ENCODE results near the gene CLDN34.

DNA sequence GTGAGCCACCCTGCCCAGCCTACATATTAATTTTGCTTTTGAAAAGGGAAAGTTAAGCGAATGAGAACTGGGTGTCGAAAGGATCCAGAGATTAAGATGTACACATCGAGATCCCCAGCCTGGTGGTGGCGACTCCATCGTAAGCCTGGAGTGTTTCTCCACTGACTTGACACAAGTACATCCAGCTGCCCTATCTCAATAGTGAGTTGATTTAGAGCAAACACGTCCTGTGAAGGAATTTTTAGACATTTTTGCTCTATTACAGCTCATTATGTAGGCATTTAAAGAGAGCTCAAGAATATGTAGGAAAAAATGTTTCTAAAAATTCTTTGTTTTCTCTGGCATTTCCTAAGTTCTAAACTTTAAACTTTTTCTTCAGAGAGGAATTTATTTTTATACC is 11.7 kb upstream of the CLDN34 start:
- TF ChIP-seq EZH2 (IDR thresholded peaks at IDR 0.05; ENCODE audit: insufficient read depth, poor library complexity, severe bottlenecking) (no peak), EZH2phosphoT487 (IDR thresholded peaks at IDR 0.05; ENCODE audit: insufficient read depth, low read depth) (no peak)
